HG03139 (cell line): ENCODE results near the gene SLC25A53.
"Not testable (repeated sequence)": the region's sequence is repeated elsewhere in the genome, so short reads cannot be mapped to it uniquely, and the experiment has no call there.

Experiments
- ATAC-seq: cut with Tn5 transposase; IDR thresholded peaks from one replicate; pipeline ENCODE4 v1.9.1; 2021; ENCODE audit not compliant: unreplicated experiment

Gene SLC25A53

DNA sequence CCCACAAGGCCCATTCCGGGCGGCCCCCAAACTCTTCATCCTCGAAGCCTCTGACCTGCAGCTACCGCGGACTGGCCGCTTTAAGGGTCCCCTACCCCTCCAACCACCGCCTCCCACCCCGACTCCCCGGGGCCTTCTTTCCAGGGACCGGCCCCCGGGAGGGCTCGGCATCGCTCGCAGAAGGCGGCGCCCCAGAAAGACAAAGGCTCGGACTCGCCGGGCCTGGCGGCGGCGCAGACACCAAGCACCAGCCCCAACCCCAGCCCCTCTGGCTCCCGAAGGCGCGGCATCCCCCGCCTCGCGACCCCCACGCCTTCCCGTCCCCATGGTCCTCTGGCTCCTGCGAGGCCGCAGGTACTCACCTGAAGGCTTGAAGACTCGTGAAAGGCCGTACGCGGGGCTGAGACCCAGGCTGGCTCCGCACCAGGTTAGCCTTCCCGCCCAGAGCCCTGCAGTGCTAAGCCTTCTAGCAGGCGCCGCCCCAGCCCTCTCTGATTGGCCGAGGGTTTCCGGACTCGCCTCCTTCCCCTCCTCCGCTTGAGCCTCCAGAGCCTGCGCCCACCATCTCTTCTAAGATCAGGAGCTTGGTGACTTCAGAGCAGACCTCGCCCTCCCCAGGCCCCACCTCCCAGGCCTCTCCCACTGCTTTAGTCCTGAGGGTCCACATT, 80.9 kb downstream of the SLC25A53 start, which contains the start of gene TMSB15C:
Gene TMSB15C (minus strand): TSS at position 459 of the 668 bp plus-strand sequence.
- ATAC-seq: peak; percentile 100

DNA sequence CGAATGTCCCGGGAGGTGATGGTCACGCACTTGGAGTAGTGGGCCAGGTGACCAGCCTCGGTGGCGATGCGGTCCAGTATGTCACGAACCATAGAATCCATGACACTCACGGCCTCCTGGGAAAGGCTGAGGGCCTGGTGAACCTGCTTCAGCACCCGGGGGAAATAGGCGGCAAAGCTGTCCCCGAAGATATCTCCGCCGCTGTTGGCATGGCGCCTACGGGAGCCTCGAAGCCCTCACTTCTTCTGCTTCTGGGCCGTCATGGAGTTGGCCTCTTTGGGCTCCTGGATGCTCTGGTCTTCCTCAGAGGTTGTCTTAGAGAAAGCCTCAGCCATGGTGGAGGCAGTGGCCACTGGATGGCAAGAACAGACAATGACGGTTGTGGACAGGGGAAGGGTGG, 94.2 kb downstream of the SLC25A53 start:
- not testable (repeated sequence) for ATAC-seq

- ATAC-seq: not testable (repeated sequence)
Measured at GRCh38 chrX:104054956-104055355, 101.9 kb downstream of the SLC25A53 start.
